Measurements from ENCODE around the gene TMEM109. TPM values are rescaled to one million over a fixed set of nuclear protein-coding genes. Genes with fewer than 3 reads are reported as not detected.

The TMEM109 gene
- total and polyA plus RNA-seq, 2 of the 8 experiments (the other 6 are each of a cell fraction or from before 2014, with no cell fraction given), result 27.3 to 30.3 TPM

- Histone ChIP-seq H3K4me3 (ENCODE audit: extremely low read depth in 1 of 4, insufficient read depth in 2 of 4, low read depth in 3 of 4, low read length in 4 of 4) (no peak overlapping the region), H3K9ac (replicated peaks in 1 of 4; ENCODE audit: extremely low read depth in 1 of 4, low read depth in 3 of 4, low read length in 3 of 4) (no peak overlapping the region), H2AK5ac (ENCODE audit: low read depth, low read length) (no peak overlapping the region), H3K27ac (ENCODE audit: low read depth, low read length) (no peak overlapping the region), H2BK12ac (ENCODE audit: low read depth, low read length) (no peak overlapping the region), H3K18ac (ENCODE audit: extremely low read depth, low read length) (no peak overlapping the region), H3K4ac (replicated peaks; ENCODE audit: insufficient read length, low read depth, low read length) (no peak overlapping the region), H4K91ac (replicated peaks; ENCODE audit: insufficient read length, low read length) (no peak overlapping the region), H3K23ac (ENCODE audit: insufficient read length) (no peak overlapping the region), H3K4me1 (replicated peaks in 1 of 4; ENCODE audit: control insufficient read depth in 3 of 4, insufficient read depth in 4 of 4, low read length in 3 of 4) (no peaks in the 10 kb centered on the region), H2BK15ac (ENCODE audit: low read length) (no peak overlapping the region), H3K79me2 (ENCODE audit: control insufficient read depth in 1 of 2, insufficient read depth in 2 of 2, low read length in 2 of 2) (no peaks in the 10 kb centered on the region), H2BK20ac (ENCODE audit: low read length) (no peak overlapping the region), H2BK5ac (ENCODE audit: low read depth, low read length) (no peak overlapping the region), H3K56ac (replicated peaks; ENCODE audit: insufficient read length, low read depth, low read length) (no peak overlapping the region), H2AFZ (ENCODE audit: low read length) (no peak overlapping the region), H4K20me1 (replicated peaks in 1 of 2; ENCODE audit: control insufficient read depth in 1 of 2, insufficient read depth in 2 of 2, low read length in 2 of 2) (no peaks in the 10 kb centered on the region), H3K4me2 (ENCODE audit: insufficient read depth in 1 of 2, low read depth in 2 of 2, low read length in 2 of 2) (no peak overlapping the region), H4K8ac (ENCODE audit: extremely low read depth, insufficient read depth, low read length) (no peak overlapping the region), H3K14ac (ENCODE audit: insufficient read length) (no peak overlapping the region), H3K79me1 (ENCODE audit: low read depth, low read length) (no peaks in the 10 kb centered on the region), H2BK120ac (replicated peaks; ENCODE audit: low read depth, low read length) (no peak overlapping the region), H3K27me3 (replicated peaks in 1 of 4; ENCODE audit: control insufficient read depth in 3 of 4, extremely low read depth in 1 of 4, insufficient read depth in 3 of 4, low read length in 3 of 4) (no peaks in the 10 kb centered on the region; a peak in 2 of 7 replicates), H3K36me3 (ENCODE audit: control insufficient read depth in 2 of 4, insufficient read depth in 4 of 4, low read length in 3 of 4) (no peaks in the 10 kb centered on the region), H4K5ac (ENCODE audit: insufficient read length, low read depth, low read length) (no peak overlapping the region), H3K9me3 (ENCODE audit: insufficient read depth in 2 of 2, low read depth in 1 of 2, low read length in 1 of 2) (no peaks in the 10 kb centered on the region; a peak in 1 of 4 replicates), H3K23me2 (ENCODE audit: low read depth, low read length) (no peaks in the 10 kb centered on the region)
- POLR2A ChIA-PET (ENCODE audit: partially characterized antibody), result interaction anchor here (0.7 to 1.3 kb wide), 3 partner anchors 20 to 139 kb away, joined by 3 to 4 read pairs (median 3); no protein-coding TSS in a partner anchor
- FAIRE-seq (no peak), DNase-seq (ENCODE audit: low read depth in 1 of 2, low spot score in 2 of 2) (no peak)
- CTCF ChIA-PET (ENCODE audit: partially characterized antibody), result interaction anchor here (0.9 to 1.7 kb wide), 5 partner anchors 12 to 159 kb away, joined by 3 to 5 read pairs (median 3); no protein-coding TSS in a partner anchor
- 85% methylated on average over 4 of the region's 4 CpGs; no CpG with 5 or more reads in 1 of the 2 experiments for WGBS, 2 experiments (ENCODE audit: extremely low coverage in 1 of 2, insufficient coverage in 1 of 2, insufficient read length in 1 of 2, insufficient replicate concordance in 2 of 2, low coverage in 1 of 2, low lambda C conversion rate in 2 of 2, missing lambda C conversion rate in 1 of 2)
- TF ChIP-seq JUND (IDR thresholded peaks at IDR 0.05; ENCODE audit: low read length) (no peak), CBX5 (IDR thresholded peaks at IDR 0.05; ENCODE audit: low read depth, low read length) (no peak), ZNF274 (IDR thresholded peaks at IDR 0.05; ENCODE audit: borderline replicate concordance, extremely low read depth, low read length) (no peak), EZH2 (IDR thresholded peaks at IDR 0.05; ENCODE audit: low read depth, low read length, severe bottlenecking) (no peak), TCF12 (IDR thresholded peaks at IDR 0.05; ENCODE audit: low read depth, low read length) (no peak), RXRA (IDR thresholded peaks at IDR 0.05; ENCODE audit: insufficient read depth, low read depth, low read length) (no peak), NRF1 (IDR thresholded peaks at IDR 0.05; ENCODE audit: low read depth, low read length) (no peak), EGR1 (IDR thresholded peaks at IDR 0.05; ENCODE audit: borderline replicate concordance, low read depth, low read length) (no peak), BRCA1 (IDR thresholded peaks at IDR 0.05; ENCODE audit: low read depth, low read length) (no peak), CHD1 (IDR thresholded peaks at IDR 0.05; ENCODE audit: low read depth, low read length) (no peak), POLR2A (IDR thresholded peaks at IDR 0.05; ENCODE audit: control extremely low read depth in 1 of 2, low read depth in 2 of 2, low read length in 2 of 2) (no peak), YY1 (IDR thresholded peaks at IDR 0.05; ENCODE audit: low read depth, low read length) (no peak), POU5F1 (IDR thresholded peaks at IDR 0.05; ENCODE audit: low read depth, low read length) (no peak)
Measured at GRCh38 chr11:60966890-60967289, 52.9 kb downstream of the TMEM109 start.
